Measurements from ENCODE around the gene TRRAP. TPM values are rescaled to one million over a fixed set of nuclear protein-coding genes. Genes with fewer than 3 reads are reported as not detected.
"Not testable (repeated sequence)": the region's sequence is repeated elsewhere in the genome, so short reads cannot be mapped to it uniquely, and the experiment has no call there.

The TRRAP gene
- total and polyA plus RNA-seq, 2 of the 8 experiments (the other 6 are each of a cell fraction or from before 2014, with no cell fraction given) = 21.7 to 48.6 TPM

DNA sequence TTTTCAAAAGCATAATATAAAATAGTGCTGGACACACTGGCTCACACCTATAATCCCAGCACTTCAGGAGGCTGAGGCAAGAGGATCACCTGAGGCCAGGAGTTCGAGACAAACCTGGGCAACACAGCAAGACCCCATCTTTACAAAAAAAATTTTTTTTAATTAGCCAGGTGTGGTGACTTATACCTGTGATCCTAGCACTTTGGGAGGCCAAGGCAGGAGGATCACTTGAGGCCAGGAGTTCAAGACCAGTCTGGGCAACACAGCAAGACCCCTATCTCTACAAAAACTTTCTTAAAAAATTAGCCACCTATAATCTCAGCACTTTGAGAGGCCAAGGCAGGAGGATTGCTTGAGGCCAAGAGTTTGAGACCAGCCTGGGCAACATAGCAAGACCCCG lies 35.8 kb upstream of the TRRAP start:
- H2BK12ac ChIP-seq (ENCODE audit: low read depth, low read length); H3K9ac ChIP-seq (replicated peaks in 1 of 4; ENCODE audit: extremely low read depth in 1 of 4, low read depth in 3 of 4, low read length in 3 of 4); H2AK5ac ChIP-seq (ENCODE audit: low read depth, low read length); DNase-seq (ENCODE audit: low read depth in 1 of 2, low spot score in 2 of 2); H2BK5ac ChIP-seq (ENCODE audit: low read depth, low read length); H3K18ac ChIP-seq (ENCODE audit: extremely low read depth, low read length); H3K23ac ChIP-seq (ENCODE audit: insufficient read length); H3K4ac ChIP-seq (replicated peaks; ENCODE audit: insufficient read length, low read depth, low read length); H3K79me1 ChIP-seq (ENCODE audit: low read depth, low read length); H3K14ac ChIP-seq (ENCODE audit: insufficient read length); H2BK20ac ChIP-seq (ENCODE audit: low read length); H3K27me3 ChIP-seq (replicated peaks in 1 of 4; ENCODE audit: control insufficient read depth in 3 of 4, extremely low read depth in 1 of 4, insufficient read depth in 3 of 4, low read length in 3 of 4); H3K23me2 ChIP-seq (ENCODE audit: low read depth, low read length); H4K8ac ChIP-seq (ENCODE audit: extremely low read depth, insufficient read depth, low read length); H3K79me2 ChIP-seq (ENCODE audit: control insufficient read depth in 1 of 2, insufficient read depth in 2 of 2, low read length in 2 of 2); H2BK15ac ChIP-seq (ENCODE audit: low read length); H3K4me1 ChIP-seq (replicated peaks in 1 of 4; ENCODE audit: control insufficient read depth in 3 of 4, insufficient read depth in 4 of 4, low read length in 3 of 4); H4K5ac ChIP-seq (ENCODE audit: insufficient read length, low read depth, low read length); H3K9me3 ChIP-seq (ENCODE audit: insufficient read depth in 2 of 2, low read depth in 1 of 2, low read length in 1 of 2); POLR2A ChIA-PET (ENCODE audit: partially characterized antibody); H3K36me3 ChIP-seq (ENCODE audit: control insufficient read depth in 2 of 4, insufficient read depth in 4 of 4, low read length in 3 of 4); H3K27ac ChIP-seq (ENCODE audit: low read depth, low read length); H3K4me2 ChIP-seq (ENCODE audit: insufficient read depth in 1 of 2, low read depth in 2 of 2, low read length in 2 of 2); FAIRE-seq; H2AFZ ChIP-seq (ENCODE audit: low read length); H3K56ac ChIP-seq (replicated peaks; ENCODE audit: insufficient read length, low read depth, low read length); H4K91ac ChIP-seq (replicated peaks; ENCODE audit: insufficient read length, low read length); H3K4me3 ChIP-seq (ENCODE audit: extremely low read depth in 1 of 4, insufficient read depth in 2 of 4, low read depth in 3 of 4, low read length in 4 of 4); H4K20me1 ChIP-seq (replicated peaks in 1 of 2; ENCODE audit: control insufficient read depth in 1 of 2, insufficient read depth in 2 of 2, low read length in 2 of 2); H2BK120ac ChIP-seq (replicated peaks; ENCODE audit: low read depth, low read length): not testable (repeated sequence)
- 82% methylated on average over 2 of the region's 2 CpGs; no CpG with 5 or more reads in 1 of the 2 experiments for WGBS, 2 experiments (ENCODE audit: extremely low coverage in 1 of 2, insufficient coverage in 1 of 2, insufficient read length in 1 of 2, insufficient replicate concordance in 2 of 2, low coverage in 1 of 2, low lambda C conversion rate in 2 of 2, missing lambda C conversion rate in 1 of 2)
- CTCF ChIA-PET (ENCODE audit: partially characterized antibody) = interaction anchor here (0.6 to 24.2 kb wide), 30 partner anchors 10 to 563 kb away, joined by 3 to 365 read pairs (median 6); no protein-coding TSS in a partner anchor

Data from H1 (cell line).